H1 (cell line): Measurements from ENCODE around the gene FANCE. TPM values are rescaled to one million over a fixed set of nuclear protein-coding genes. Genes with fewer than 3 reads are reported as not detected.
A peak's percentile ranks its signal among the peaks of the same experiment; 100 is the strongest.

Experiments used
- CTCF ChIA-PET: fragments of 300-600 bp; sonication (Branson Sonifier 250); formaldehyde crosslinking; loops from one replicate; lab custom pipeline; 2021; ENCODE audit not compliant: partially characterized antibody; lab: Charles Lee
- POLR2A ChIA-PET: fragments of 300-600 bp; sonication (Branson Sonifier 250); formaldehyde crosslinking; loops from one replicate; lab custom pipeline; 2021; ENCODE audit warnings: inconsistent platforms; ENCODE audit not compliant: partially characterized antibody; lab: Charles Lee
- DNase-seq, 2 experiments: peaks; one replicate each; pipeline versions ENCODE4 v3.0.0 to v3.0.0-alpha.2; 2010 to 2022; ENCODE audit warnings: low spot score in 2 of 2, low read depth in 1 of 2, mixed read lengths in 1 of 2
- FAIRE-seq: peaks from 2 replicates; lab custom pipeline; 2011; peaks lifted over from hg19 to GRCh38; lab: Jason Lieb, UNC
- H2AFZ ChIP-seq: 2 replicates; pipeline ENCODE4 v1.8.1; 2012; ENCODE audit warnings: low read length, inconsistent platforms
- H2AK5ac ChIP-seq: 2 replicates; pipeline ENCODE4 v1.6.1; 2013; ENCODE audit warnings: low read depth, low read length
- H2BK120ac ChIP-seq: replicated peaks from 2 replicates; pipeline ENCODE3; 2013; ENCODE audit warnings: low read depth, low read length, inconsistent platforms
- H2BK12ac ChIP-seq: 2 replicates; pipeline ENCODE4 v1.6.1; 2013; ENCODE audit warnings: low read depth, low read length
- H2BK15ac ChIP-seq: 2 replicates; pipeline ENCODE4 v1.6.1; 2013; ENCODE audit warnings: low read length
- H2BK20ac ChIP-seq: 2 replicates; pipeline ENCODE4 v1.6.1; 2013; ENCODE audit warnings: low read length
- H2BK5ac ChIP-seq: 2 replicates; pipeline ENCODE4 v1.6.1; 2013; ENCODE audit warnings: low read depth, low read length
- H3K14ac ChIP-seq: 2 replicates; pipeline ENCODE4 v1.6.1; 2013; ENCODE audit warnings: inconsistent platforms; ENCODE audit not compliant: insufficient read length
- H3K18ac ChIP-seq: 2 replicates; pipeline ENCODE4 v1.6.1; 2013; ENCODE audit warnings: low read length; ENCODE audit errors: extremely low read depth
- H3K23ac ChIP-seq: 2 replicates; pipeline ENCODE4 v1.6.1; 2013; ENCODE audit warnings: inconsistent platforms; ENCODE audit not compliant: insufficient read length
- H3K23me2 ChIP-seq: 2 replicates; pipeline ENCODE4 v1.6.1; 2013; ENCODE audit warnings: low read depth, low read length
- H3K27ac ChIP-seq: 2 replicates; pipeline ENCODE4 v1.6.1; 2011; ENCODE audit warnings: low read depth, low read length, inconsistent platforms
- H3K27me3 ChIP-seq, 4 experiments: replicated peaks in 1 of 4; 1 replicate in 1 of 4; 2 replicates in 3 of 4; pipeline versions ENCODE4 v1.6.1 to v1.8.1; 2011 to 2013; ENCODE audit warnings: low read length in 3 of 4, mild to moderate bottlenecking in 3 of 4, inconsistent platforms in 2 of 4, mixed read lengths in 2 of 4, moderate library complexity in 1 of 4; ENCODE audit not compliant: control insufficient read depth in 3 of 4, insufficient read depth in 3 of 4; ENCODE audit errors: extremely low read depth in 1 of 4
- H3K36me3 ChIP-seq, 4 experiments: 2 replicates each; pipeline versions ENCODE4 v1.6.1 to v1.8.1; 2011 to 2013; ENCODE audit warnings: mild to moderate bottlenecking in 4 of 4, low read length in 3 of 4, moderate library complexity in 2 of 4, control low read depth in 1 of 4, inconsistent platforms in 1 of 4; ENCODE audit not compliant: insufficient read depth in 4 of 4, control insufficient read depth in 2 of 4
- H3K4ac ChIP-seq: replicated peaks from 2 replicates; pipeline ENCODE3; 2013; ENCODE audit warnings: low read length, low read depth, mixed read lengths, inconsistent platforms; ENCODE audit not compliant: insufficient read length
- H3K4me1 ChIP-seq, 4 experiments: replicated peaks in 1 of 4; 1 replicate in 1 of 4; 2 replicates in 3 of 4; pipeline versions ENCODE4 v1.6.1 to v1.8.1; 2011 to 2013; ENCODE audit warnings: low read length in 3 of 4, inconsistent platforms in 2 of 4, mixed read lengths in 1 of 4; ENCODE audit not compliant: insufficient read depth in 4 of 4, control insufficient read depth in 3 of 4
- H3K4me2 ChIP-seq, 2 experiments: 2 replicates each; pipeline versions ENCODE4 v1.6.1 to v1.8.1; 2011 to 2013; ENCODE audit warnings: low read depth in 2 of 2, low read length in 2 of 2, control low read depth in 1 of 2, inconsistent platforms in 1 of 2, mild to moderate bottlenecking in 1 of 2; ENCODE audit not compliant: insufficient read depth in 1 of 2
- H3K4me3 ChIP-seq, 4 experiments: fragments of 200-600, 300-600 bp in 1 of 4; sonication (generic), shearing (Covaris generic), sonication (Bioruptor Twin) in 1 of 4; 2 replicates each; pipeline versions ENCODE4 v1.5.1 to v1.8.1; 2011 to 2016; ENCODE audit warnings: low read length in 4 of 4, low read depth in 3 of 4, control low read depth in 2 of 4, inconsistent platforms in 2 of 4, mild to moderate bottlenecking in 2 of 4, mixed read lengths in 1 of 4, moderate library complexity in 1 of 4; ENCODE audit not compliant: insufficient read depth in 2 of 4; ENCODE audit errors: extremely low read depth in 1 of 4
- H3K56ac ChIP-seq: replicated peaks from 2 replicates; pipeline ENCODE3; 2013; ENCODE audit warnings: low read depth, mild to moderate bottlenecking, mixed read lengths, low read length, inconsistent platforms; ENCODE audit not compliant: insufficient read length
- H3K79me1 ChIP-seq: 2 replicates; pipeline ENCODE4 v1.6.1; 2013; ENCODE audit warnings: low read depth, low read length, control low read depth
- H3K79me2 ChIP-seq, 2 experiments: 2 replicates each; pipeline versions ENCODE4 v1.6.1 to v1.8.1; 2012 to 2013; ENCODE audit warnings: low read length in 2 of 2, mild to moderate bottlenecking in 2 of 2, inconsistent platforms in 1 of 2; ENCODE audit not compliant: insufficient read depth in 2 of 2, control insufficient read depth in 1 of 2
- H3K9ac ChIP-seq, 4 experiments: replicated peaks in 1 of 4; 1 replicate in 1 of 4; 2 replicates in 3 of 4; pipeline versions ENCODE4 v1.6.1 to v1.8.1; 2011 to 2013; ENCODE audit warnings: low read depth in 3 of 4, low read length in 3 of 4, control low read depth in 2 of 4, mild to moderate bottlenecking in 2 of 4, moderate library complexity in 2 of 4, inconsistent platforms in 1 of 4; ENCODE audit errors: extremely low read depth in 1 of 4
- H3K9me3 ChIP-seq, 2 experiments: 2 replicates each; pipeline versions ENCODE4 v1.6.1 to v1.8.1; 2012 to 2013; ENCODE audit warnings: mild to moderate bottlenecking in 2 of 2, moderate library complexity in 2 of 2, control low read depth in 1 of 2, inconsistent platforms in 1 of 2, low read depth in 1 of 2, low read length in 1 of 2, mixed read lengths in 1 of 2; ENCODE audit not compliant: insufficient read depth in 2 of 2
- H4K20me1 ChIP-seq, 2 experiments: replicated peaks in 1 of 2; 2 replicates each; pipeline versions ENCODE3 to v1.8.1; 2011 to 2013; ENCODE audit warnings: inconsistent platforms in 2 of 2, low read length in 2 of 2, mild to moderate bottlenecking in 1 of 2; ENCODE audit not compliant: insufficient read depth in 2 of 2, control insufficient read depth in 1 of 2
- H4K5ac ChIP-seq: 2 replicates; pipeline ENCODE4 v1.6.1; 2013; ENCODE audit warnings: low read length, low read depth, mixed read lengths, inconsistent platforms; ENCODE audit not compliant: insufficient read length
- H4K8ac ChIP-seq: 2 replicates; pipeline ENCODE4 v1.8.0; 2013; ENCODE audit warnings: mild to moderate bottlenecking, moderate library complexity, low read length, inconsistent platforms; ENCODE audit not compliant: insufficient read depth; ENCODE audit errors: extremely low read depth
- H4K91ac ChIP-seq: replicated peaks from 2 replicates; pipeline ENCODE3; 2013; ENCODE audit warnings: low read length, mixed read lengths, inconsistent platforms; ENCODE audit not compliant: insufficient read length
- CBX5 ChIP-seq: fragments of 300-800, 300-1000 bp; sonication (generic); IDR thresholded peaks from 2 replicates; pipeline ENCODE4 v1.7.1; 2016; ENCODE audit warnings: antibody characterized with exemption, low read length, low read depth
- GABPA ChIP-seq: IDR thresholded peaks from 2 replicates; pipeline ENCODE4 v1.6.1; 2011; ENCODE audit warnings: mild to moderate bottlenecking, low read length, moderate library complexity, borderline replicate concordance; ENCODE audit not compliant: insufficient read depth
- KDM1A ChIP-seq: fragments of 200-600, 300-600 bp; sonication (generic); IDR thresholded peaks from 2 replicates; pipeline ENCODE4 v1.7.1; 2016; ENCODE audit warnings: mild to moderate bottlenecking, low read length, borderline replicate concordance
- KDM4A ChIP-seq: IDR thresholded peaks from one replicate; pipeline ENCODE4 v1.7.1; 2012; ENCODE audit warnings: low read depth, mild to moderate bottlenecking, moderate library complexity, low read length, inconsistent platforms; ENCODE audit not compliant: severe bottlenecking
- WGBS, 2 experiments: shearing (Covaris generic) in 1 of 2; methylation state at CpG; one replicate each; pipeline versions ENCODE4 v1.1.6 to v1.1.7; 2013 to 2015; ENCODE audit warnings: low lambda C conversion rate in 2 of 2, mixed read lengths in 2 of 2, inconsistent platforms in 1 of 2, low coverage in 1 of 2, missing lambda C conversion rate in 1 of 2; ENCODE audit not compliant: insufficient replicate concordance in 2 of 2, insufficient coverage in 1 of 2, insufficient read length in 1 of 2; ENCODE audit errors: extremely low coverage in 1 of 2, missing lambda C conversion rate in 1 of 2; 5-methylcytosine and 5-hydroxymethylcytosine counted together
- polyA plus RNA-seq, 7 experiments: library from polyadenylated mRNA; depleted of rRNA in 3 of 7; stranded (reverse) in 5 of 7; unstranded in 2 of 7; fragments of >200 nt in 5 of 7; fragments of 200-250 nt in 2 of 7; gene quantifications; 1 replicate in 5 of 7; 2 replicates in 1 of 7; 4 replicates in 1 of 7; pipeline versions ENCODE4 v1.2.1 to v1.2.3, GENCODE V29; 2011 to 2013; ENCODE audit warnings: missing spikeins in 2 of 7, mixed read lengths in 2 of 7
- total RNA-seq: library from RNA; stranded (reverse); fragmentation: NEBNext Ultra II Directional; extraction: Animal tissue kit (Norgen Biotek cat#: 25700); gene quantifications from 2 replicates; pipeline ENCODE4 v1.2.1, GENCODE V29; 2021

Gene FANCE
- total and polyA plus RNA-seq, 2 of the 8 experiments (the other 6 are each of a cell fraction or from before 2014, with no cell fraction given), result 16.1 to 17.0 TPM

- H3K4me3 ChIP-seq, result no peak overlapping the region
Observed at GRCh38 chr6:35501784-35502183, 49.6 kb downstream of the FANCE start.

More at GRCh38 chr6:35501784-35502183, 49.6 kb downstream of the FANCE start:
- Histone ChIP-seq H3K23me2 (peaks cover 6% of the 10 kb centered on the region; the same call in 1 of the 2 replicates), H2BK20ac (no peak overlapping the region), H3K27me3 (peaks cover 0 to 8% (median 3%) of the 10 kb centered on the region in 4 experiments; a peak in 4 of 7 replicates), H2AK5ac (no peak overlapping the region), H3K9ac (no peak overlapping the region), H3K36me3 (no peaks in the 10 kb centered on the region), H2BK120ac (no peak overlapping the region), H2AFZ (no peak overlapping the region), H3K18ac (no peak overlapping the region), H3K79me2 (no peaks in the 10 kb centered on the region), H2BK12ac (no peak overlapping the region), H3K4me2 (no peak overlapping the region), H3K23ac (no peak overlapping the region), H4K8ac (no peak overlapping the region), H4K20me1 (no peaks in the 10 kb centered on the region), H3K27ac (no peak overlapping the region), H4K5ac (no peak overlapping the region), H3K56ac (no peak overlapping the region), H3K79me1 (no peaks in the 10 kb centered on the region), H3K4me1 (peaks cover 0 to 20% (median 11%) of the 10 kb centered on the region in 4 experiments; a peak in 6 of 7 replicates), H2BK5ac (no peak overlapping the region), H3K4ac (no peak overlapping the region), H3K14ac (no peak overlapping the region), H2BK15ac (no peak overlapping the region), H3K9me3 (no peaks in the 10 kb centered on the region), H4K91ac (no peak overlapping the region)
- DNase-seq (no peak), FAIRE-seq (no peak)
- ChIA-PET CTCF (interaction anchor here (0.7 to 1.4 kb wide), 6 partner anchors 15 to 287 kb away, joined by 3 to 6 read pairs (median 4); no protein-coding TSS in a partner anchor), POLR2A (interaction anchor here (0.6 to 37.6 kb wide), 6 partner anchors 15 to 57 kb away, joined by 3 to 1319 read pairs (median 3); partner anchors contain the start of gene RPL10A)
- WGBS, 2 experiments, result 100% methylated on average over 2 of the region's 2 CpGs; no CpG with 5 or more reads in 1 of the 2 experiments
- no peak for TF ChIP-seq GABPA
- TF ChIP-seq KDM4A, result no peak
- TF ChIP-seq CBX5, result no peak
- peak; percentile 89 for TF ChIP-seq KDM1A
